ENCODE data around the gene SRSF3.
"Not testable (repeated sequence)": the region's sequence is repeated elsewhere in the genome, so short reads cannot be mapped to it uniquely, and the experiment has no call there.

DNA sequence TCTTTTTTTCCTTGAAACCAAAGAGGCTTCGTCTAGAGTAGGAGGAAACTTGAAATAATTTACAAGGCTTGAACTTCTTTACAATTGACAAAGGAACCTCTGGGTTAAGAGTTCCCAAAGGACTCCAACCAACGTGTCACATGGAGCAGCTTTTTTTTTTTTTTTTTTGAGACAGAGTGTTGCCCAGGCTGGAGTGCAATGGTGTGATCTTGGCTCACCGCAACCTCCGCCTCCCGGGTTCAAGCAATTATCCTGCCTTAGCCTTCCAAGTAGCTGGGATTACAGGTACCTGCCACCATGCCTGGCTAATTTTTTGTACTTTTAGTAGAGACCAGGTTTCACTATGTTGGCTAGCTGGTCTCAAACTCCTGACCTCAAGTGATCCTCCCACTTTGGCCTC is 60.3 kb downstream of the SRSF3 start:
- TF ChIP-seq, protein P1, sequence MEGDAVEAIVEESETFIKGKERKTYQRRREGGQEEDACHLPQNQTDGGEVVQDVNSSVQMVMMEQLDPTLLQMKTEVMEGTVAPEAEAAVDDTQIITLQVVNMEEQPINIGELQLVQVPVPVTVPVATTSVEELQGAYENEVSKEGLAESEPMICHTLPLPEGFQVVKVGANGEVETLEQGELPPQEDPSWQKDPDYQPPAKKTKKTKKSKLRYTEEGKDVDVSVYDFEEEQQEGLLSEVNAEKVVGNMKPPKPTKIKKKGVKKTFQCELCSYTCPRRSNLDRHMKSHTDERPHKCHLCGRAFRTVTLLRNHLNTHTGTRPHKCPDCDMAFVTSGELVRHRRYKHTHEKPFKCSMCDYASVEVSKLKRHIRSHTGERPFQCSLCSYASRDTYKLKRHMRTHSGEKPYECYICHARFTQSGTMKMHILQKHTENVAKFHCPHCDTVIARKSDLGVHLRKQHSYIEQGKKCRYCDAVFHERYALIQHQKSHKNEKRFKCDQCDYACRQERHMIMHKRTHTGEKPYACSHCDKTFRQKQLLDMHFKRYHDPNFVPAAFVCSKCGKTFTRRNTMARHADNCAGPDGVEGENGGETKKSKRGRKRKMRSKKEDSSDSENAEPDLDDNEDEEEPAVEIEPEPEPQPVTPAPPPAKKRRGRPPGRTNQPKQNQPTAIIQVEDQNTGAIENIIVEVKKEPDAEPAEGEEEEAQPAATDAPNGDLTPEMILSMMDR (IDR thresholded peaks at IDR 0.05; ENCODE audit: insufficient read depth, low read length, poor library complexity, severe bottlenecking) = not testable (repeated sequence)
- not testable (repeated sequence) for TF ChIP-seq EZH2phosphoT487 (conservative IDR thresholded peaks at IDR 0.05; ENCODE audit: low read length)

Data from SU-DHL-6 (cell line).